Measurements from ENCODE around the gene FSHR.

The FSHR gene

DNA sequence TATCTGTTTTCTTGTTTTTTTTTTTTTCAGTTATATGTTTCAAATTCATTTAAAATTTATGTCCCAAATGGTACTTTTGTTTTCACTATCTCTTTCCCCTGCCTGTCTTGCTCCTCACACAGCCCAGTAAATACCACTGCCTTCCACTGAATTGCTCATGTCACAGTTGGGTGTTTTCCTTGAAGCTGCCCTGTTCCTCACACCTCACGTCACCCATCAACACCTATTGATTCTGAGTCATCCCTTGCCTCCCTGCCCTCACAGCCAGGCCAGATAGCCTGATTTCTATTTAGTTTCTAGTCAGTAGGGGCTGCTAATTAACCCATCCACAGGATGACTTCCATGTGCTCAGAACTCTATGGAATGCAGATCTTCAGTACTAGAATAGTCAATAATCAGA is 25.3 kb downstream of the FSHR start:
- Histone ChIP-seq H3K4me3 (ENCODE audit: severe bottlenecking) (no peak overlapping the region), H3K36me3 (ENCODE audit: low read depth) (no peaks in the 10 kb centered on the region), H3K27me3 (ENCODE audit: insufficient read depth, poor library complexity, severe bottlenecking) (no peaks in the 10 kb centered on the region), H3K27ac (ENCODE audit: poor library complexity, severe bottlenecking) (no peak overlapping the region), H3K4me1 (ENCODE audit: insufficient read depth, poor library complexity, severe bottlenecking) (no peaks in the 10 kb centered on the region), H3K9me3 (ENCODE audit: severe bottlenecking) (no peaks in the 10 kb centered on the region)
- no peak for ATAC-seq (ENCODE audit: low read depth)
- TF ChIP-seq, protein P1, sequence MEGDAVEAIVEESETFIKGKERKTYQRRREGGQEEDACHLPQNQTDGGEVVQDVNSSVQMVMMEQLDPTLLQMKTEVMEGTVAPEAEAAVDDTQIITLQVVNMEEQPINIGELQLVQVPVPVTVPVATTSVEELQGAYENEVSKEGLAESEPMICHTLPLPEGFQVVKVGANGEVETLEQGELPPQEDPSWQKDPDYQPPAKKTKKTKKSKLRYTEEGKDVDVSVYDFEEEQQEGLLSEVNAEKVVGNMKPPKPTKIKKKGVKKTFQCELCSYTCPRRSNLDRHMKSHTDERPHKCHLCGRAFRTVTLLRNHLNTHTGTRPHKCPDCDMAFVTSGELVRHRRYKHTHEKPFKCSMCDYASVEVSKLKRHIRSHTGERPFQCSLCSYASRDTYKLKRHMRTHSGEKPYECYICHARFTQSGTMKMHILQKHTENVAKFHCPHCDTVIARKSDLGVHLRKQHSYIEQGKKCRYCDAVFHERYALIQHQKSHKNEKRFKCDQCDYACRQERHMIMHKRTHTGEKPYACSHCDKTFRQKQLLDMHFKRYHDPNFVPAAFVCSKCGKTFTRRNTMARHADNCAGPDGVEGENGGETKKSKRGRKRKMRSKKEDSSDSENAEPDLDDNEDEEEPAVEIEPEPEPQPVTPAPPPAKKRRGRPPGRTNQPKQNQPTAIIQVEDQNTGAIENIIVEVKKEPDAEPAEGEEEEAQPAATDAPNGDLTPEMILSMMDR (IDR thresholded peaks at IDR 0.05; ENCODE audit: poor library complexity, severe bottlenecking), result no peak
- DNase-seq (ENCODE audit: low spot score), result no peak

DNA sequence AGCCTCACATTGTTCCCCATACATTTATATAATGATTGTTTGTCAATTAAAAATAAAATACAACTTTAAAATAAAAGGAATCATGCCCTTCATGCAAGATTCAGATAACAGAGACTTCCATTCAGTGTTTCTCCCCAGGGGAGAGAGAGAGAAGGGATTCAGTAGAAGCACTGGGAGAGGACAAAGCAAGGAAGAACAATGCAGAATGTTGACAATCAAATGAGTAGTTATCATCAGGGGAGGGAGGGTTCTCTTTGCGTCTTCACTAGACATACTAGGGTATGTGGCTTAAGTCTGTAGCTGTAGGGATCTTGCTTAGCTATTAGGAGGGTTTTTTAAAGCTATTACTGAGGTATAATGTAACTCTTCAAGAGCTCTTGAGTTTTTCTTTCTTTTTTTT is 30.7 kb downstream of the FSHR start:
- DNase-seq (ENCODE audit: low spot score) (no peak), ATAC-seq (ENCODE audit: low read depth) (no peak)
- Histone ChIP-seq H3K9me3 (ENCODE audit: severe bottlenecking) (no peaks in the 10 kb centered on the region), H3K4me1 (ENCODE audit: insufficient read depth, poor library complexity, severe bottlenecking) (no peaks in the 10 kb centered on the region), H3K36me3 (ENCODE audit: low read depth) (no peaks in the 10 kb centered on the region), H3K27me3 (ENCODE audit: insufficient read depth, poor library complexity, severe bottlenecking) (no peaks in the 10 kb centered on the region), H3K4me3 (ENCODE audit: severe bottlenecking) (no peak overlapping the region), H3K27ac (ENCODE audit: poor library complexity, severe bottlenecking) (no peak overlapping the region)
- TF ChIP-seq, protein P1 (IDR thresholded peaks at IDR 0.05; ENCODE audit: poor library complexity, severe bottlenecking), result no peak

DNA sequence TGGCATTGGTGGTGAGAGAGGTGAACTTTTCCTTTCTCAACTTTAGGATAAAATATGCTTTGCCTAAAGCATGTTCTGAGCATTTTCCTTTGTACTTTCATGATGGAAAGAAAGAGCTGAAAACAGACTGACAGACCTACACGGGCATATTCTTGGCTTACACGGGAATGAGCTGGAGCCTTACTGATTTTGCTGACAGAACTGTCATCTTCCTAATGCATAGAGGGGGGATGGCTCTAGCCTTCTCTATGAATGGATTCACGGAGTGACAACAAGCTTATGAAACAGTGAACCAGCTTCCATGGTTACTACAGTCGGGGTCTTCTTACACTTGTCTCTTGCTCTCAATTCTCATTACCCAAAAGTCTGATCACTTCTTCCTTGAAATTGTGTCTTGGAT is 32.2 kb downstream of the FSHR start:
- Histone ChIP-seq H3K27ac (ENCODE audit: poor library complexity, severe bottlenecking) (no peak overlapping the region), H3K4me3 (ENCODE audit: severe bottlenecking) (no peak overlapping the region), H3K36me3 (ENCODE audit: low read depth) (no peaks in the 10 kb centered on the region), H3K4me1 (ENCODE audit: insufficient read depth, poor library complexity, severe bottlenecking) (no peaks in the 10 kb centered on the region), H3K27me3 (ENCODE audit: insufficient read depth, poor library complexity, severe bottlenecking) (no peaks in the 10 kb centered on the region), H3K9me3 (ENCODE audit: severe bottlenecking) (no peaks in the 10 kb centered on the region)
- DNase-seq (ENCODE audit: low spot score) (no peak), ATAC-seq (ENCODE audit: low read depth) (no peak)
- TF ChIP-seq, protein P1 (IDR thresholded peaks at IDR 0.05; ENCODE audit: poor library complexity, severe bottlenecking), result no peak

DNA sequence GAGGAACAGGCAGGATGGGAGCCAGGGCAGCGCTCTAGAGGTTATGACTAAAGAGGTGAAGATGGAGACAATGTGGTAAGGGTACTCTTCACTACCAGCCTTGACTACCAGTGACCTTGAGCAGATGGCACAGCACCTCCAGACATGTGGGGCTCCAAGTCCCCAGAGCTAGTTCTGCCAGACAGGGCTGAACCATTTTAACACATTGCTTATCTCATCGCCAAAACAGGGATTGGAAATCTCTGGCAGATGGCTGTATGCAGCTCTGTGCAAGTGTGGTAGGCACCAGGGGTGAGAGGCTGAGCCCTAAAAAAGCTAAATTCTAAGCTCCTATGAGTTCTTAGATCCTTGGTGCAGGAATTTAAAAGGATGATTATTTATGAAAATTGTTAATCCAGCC is 41.3 kb downstream of the FSHR start:
- Histone ChIP-seq H3K4me1 (ENCODE audit: insufficient read depth, poor library complexity, severe bottlenecking) (no peaks in the 10 kb centered on the region), H3K27me3 (ENCODE audit: insufficient read depth, poor library complexity, severe bottlenecking) (no peaks in the 10 kb centered on the region), H3K4me3 (ENCODE audit: severe bottlenecking) (no peak overlapping the region), H3K27ac (ENCODE audit: poor library complexity, severe bottlenecking) (no peak overlapping the region), H3K36me3 (ENCODE audit: low read depth) (no peaks in the 10 kb centered on the region), H3K9me3 (ENCODE audit: severe bottlenecking) (no peaks in the 10 kb centered on the region)
- no peak for ATAC-seq (ENCODE audit: low read depth)
- TF ChIP-seq, protein P1 (IDR thresholded peaks at IDR 0.05; ENCODE audit: poor library complexity, severe bottlenecking), result no peak
- DNase-seq (ENCODE audit: low spot score), result no peak

DNA sequence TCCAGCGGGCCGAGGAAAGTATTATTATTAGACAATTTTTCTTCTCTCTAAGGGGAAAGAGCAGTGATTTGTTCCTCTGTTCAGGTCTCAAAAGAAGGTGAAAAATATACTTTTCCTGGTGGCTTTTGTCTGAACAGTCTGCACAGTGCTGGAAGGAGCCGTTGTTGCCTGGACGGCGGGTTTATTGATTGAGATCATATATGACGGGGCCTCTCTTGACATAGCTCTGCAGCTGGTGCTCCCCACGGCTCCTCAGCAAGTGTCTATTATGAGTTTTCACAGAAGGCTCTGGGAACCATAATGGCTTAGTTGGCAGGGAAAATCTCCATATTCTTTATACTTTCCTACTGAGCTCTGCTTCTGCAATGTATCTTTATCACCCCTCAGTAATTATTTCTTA is 42.9 kb downstream of the FSHR start:
- no peak for DNase-seq (ENCODE audit: low spot score)
- Histone ChIP-seq H3K9me3 (ENCODE audit: severe bottlenecking) (no peaks in the 10 kb centered on the region), H3K36me3 (ENCODE audit: low read depth) (no peaks in the 10 kb centered on the region), H3K27ac (ENCODE audit: poor library complexity, severe bottlenecking) (no peak overlapping the region), H3K4me1 (ENCODE audit: insufficient read depth, poor library complexity, severe bottlenecking) (no peaks in the 10 kb centered on the region), H3K4me3 (ENCODE audit: severe bottlenecking) (no peak overlapping the region), H3K27me3 (ENCODE audit: insufficient read depth, poor library complexity, severe bottlenecking) (no peaks in the 10 kb centered on the region)
- TF ChIP-seq, protein P1 (IDR thresholded peaks at IDR 0.05; ENCODE audit: poor library complexity, severe bottlenecking), result no peak
- ATAC-seq (ENCODE audit: low read depth), result no peak
